BLaER1 treated with 17β-estradiol and CSF1 and Interleukin-3, amounts not matched to agents 10 nM and 100 nM (cell line): ENCODE results near the gene SLC7A5.
"Not testable (repeated sequence)": the region's sequence is repeated elsewhere in the genome, so short reads cannot be mapped to it uniquely, and the experiment has no call there.

Experiments used
- H3K27ac ChIP-seq, 11 experiments: shearing (Covaris generic); formaldehyde crosslinking; 2 replicates each; pipeline ENCODE4 v1.8.1; 2022
- H3K27me3 ChIP-seq, 11 experiments: shearing (Covaris generic); formaldehyde crosslinking; 2 replicates each; pipeline ENCODE4 v1.8.1; 2022
- H3K36me3 ChIP-seq, 11 experiments: shearing (Covaris generic); formaldehyde crosslinking; 2 replicates each; pipeline ENCODE4 v1.8.1; 2022
- H3K4me1 ChIP-seq, 10 experiments: shearing (Covaris generic); formaldehyde crosslinking; 2 replicates each; pipeline ENCODE4 v1.8.1; 2022
- H3K4me2 ChIP-seq, 11 experiments: shearing (Covaris generic); formaldehyde crosslinking; 2 replicates each; pipeline ENCODE4 v1.8.1; 2022
- H3K4me3 ChIP-seq, 10 experiments: shearing (Covaris generic); formaldehyde crosslinking; 2 replicates each; pipeline ENCODE4 v1.8.1; 2022
- H3K9ac ChIP-seq, 11 experiments: shearing (Covaris generic); formaldehyde crosslinking; 2 replicates each; pipeline ENCODE4 v1.8.1; 2022
- H3K9me3 ChIP-seq, 11 experiments: shearing (Covaris generic); formaldehyde crosslinking; replicated peaks in 1 of 11; 2 replicates each; pipeline ENCODE4 v1.8.1; 2022
- H4K20me1 ChIP-seq, 11 experiments: shearing (Covaris generic); formaldehyde crosslinking; 2 replicates each; pipeline ENCODE4 v1.8.1; 2022
- Cebpa-rat ChIP-seq, 11 experiments: shearing (Covaris generic); IDR thresholded peaks; 2 replicates each; pipeline ENCODE4 v1.8.1; 2022

Gene SLC7A5

DNA sequence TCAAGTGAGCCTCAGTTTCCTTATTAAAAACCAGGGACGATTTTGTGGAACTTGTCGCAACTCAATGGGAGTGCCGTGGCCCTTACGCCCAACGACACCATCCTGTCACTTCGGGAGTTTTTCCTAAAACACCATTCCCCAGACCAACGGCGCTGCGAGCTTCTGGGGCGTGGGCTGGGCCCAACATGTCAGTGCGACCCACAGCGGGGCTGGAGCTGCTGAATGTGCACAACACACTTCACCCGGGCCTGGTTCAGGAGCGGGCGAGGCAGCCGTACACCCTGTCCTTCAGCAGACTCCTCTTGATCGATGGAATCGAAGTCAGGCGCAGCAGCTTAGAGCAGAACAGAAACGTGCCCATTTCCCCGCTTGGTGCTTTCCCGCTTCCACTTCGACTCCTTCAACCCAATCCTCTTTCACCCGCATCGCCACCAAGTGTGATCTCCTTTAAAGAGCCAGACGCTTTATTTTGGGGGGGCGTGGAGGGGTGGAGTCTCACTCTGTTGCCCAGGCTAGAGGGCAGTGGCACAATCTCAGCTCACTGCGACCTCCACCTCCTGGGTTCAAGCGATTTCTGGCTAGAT is 13.2 kb upstream of the SLC7A5 start:
- Histone ChIP-seq H3K4me1 (peaks cover 20 to 40% (median 34%) of the 10 kb centered on the region in 10 experiments), H3K9ac (no peak overlapping the region; a peak in 1 of 22 replicates), H3K4me2 (peak overlapping the region in 9 of 11 experiments; percentile 75 to 90 (median 85); a peak in 18 of 22 replicates), H3K9me3 (peaks cover 0 to 9% (median 0%) of the 10 kb centered on the region in 11 experiments; a peak in 9 of 22 replicates), H4K20me1 (no peaks in the 10 kb centered on the region; a peak in 1 of 22 replicates), H3K36me3 (no peaks in the 10 kb centered on the region), H3K27ac (no peak overlapping the region), H3K27me3 (peaks cover 0 to 31% (median 10%) of the 10 kb centered on the region in 11 experiments; a peak in 14 of 22 replicates), H3K4me3 (no peak overlapping the region)
- TF ChIP-seq Cebpa-rat (IDR thresholded peaks at IDR 0.05): no peak

- no peak for TF ChIP-seq Cebpa-rat (IDR thresholded peaks at IDR 0.05)
- Histone ChIP-seq H3K36me3 (no peaks in the 10 kb centered on the region), H3K4me2 (peak overlapping the region; percentile 68 to 90 (median 83)), H3K9me3 (peaks cover 0 to 9% (median 0%) of the 10 kb centered on the region in 11 experiments; a peak in 9 of 22 replicates), H4K20me1 (no peaks in the 10 kb centered on the region; a peak in 1 of 22 replicates), H3K27me3 (peaks cover 0 to 31% (median 10%) of the 10 kb centered on the region in 11 experiments; a peak in 14 of 22 replicates), H3K27ac (peak overlapping the region in 2 of 11 experiments; percentile 15 to 33; a peak in 2 of 22 replicates), H3K4me3 (peak overlapping the region in 6 of 10 experiments; percentile 7 to 45 (median 22); a peak in 5 of 20 replicates), H3K9ac (peak overlapping the region in 7 of 11 experiments; percentile 16 to 54 (median 36); a peak in 11 of 22 replicates), H3K4me1 (peaks cover 16 to 44% (median 36%) of the 10 kb centered on the region in 10 experiments)
These were observed 12.3 kb upstream of the SLC7A5 start for GRCh38 chr16:87881324-87882200.

GRCh38 chr16:87880117-87880696 is 10.9 kb upstream of the SLC7A5 start:
- Histone ChIP-seq H4K20me1 (no peaks in the 10 kb centered on the region; a peak in 1 of 22 replicates), H3K27me3 (peaks cover 0 to 31% (median 10%) of the 10 kb centered on the region in 11 experiments; a peak in 14 of 22 replicates), H3K4me2 (peak overlapping the region in 8 of 11 experiments; percentile 75 to 90 (median 86); a peak in 14 of 22 replicates), H3K9me3 (peaks cover 0 to 9% (median 0%) of the 10 kb centered on the region in 11 experiments; a peak in 9 of 22 replicates), H3K27ac (no peak overlapping the region), H3K4me3 (no peak overlapping the region), H3K9ac (no peak overlapping the region), H3K4me1 (peaks cover 17 to 53% (median 42%) of the 10 kb centered on the region in 10 experiments), H3K36me3 (no peaks in the 10 kb centered on the region)
- no peak for TF ChIP-seq Cebpa-rat (IDR thresholded peaks at IDR 0.05)

DNA sequence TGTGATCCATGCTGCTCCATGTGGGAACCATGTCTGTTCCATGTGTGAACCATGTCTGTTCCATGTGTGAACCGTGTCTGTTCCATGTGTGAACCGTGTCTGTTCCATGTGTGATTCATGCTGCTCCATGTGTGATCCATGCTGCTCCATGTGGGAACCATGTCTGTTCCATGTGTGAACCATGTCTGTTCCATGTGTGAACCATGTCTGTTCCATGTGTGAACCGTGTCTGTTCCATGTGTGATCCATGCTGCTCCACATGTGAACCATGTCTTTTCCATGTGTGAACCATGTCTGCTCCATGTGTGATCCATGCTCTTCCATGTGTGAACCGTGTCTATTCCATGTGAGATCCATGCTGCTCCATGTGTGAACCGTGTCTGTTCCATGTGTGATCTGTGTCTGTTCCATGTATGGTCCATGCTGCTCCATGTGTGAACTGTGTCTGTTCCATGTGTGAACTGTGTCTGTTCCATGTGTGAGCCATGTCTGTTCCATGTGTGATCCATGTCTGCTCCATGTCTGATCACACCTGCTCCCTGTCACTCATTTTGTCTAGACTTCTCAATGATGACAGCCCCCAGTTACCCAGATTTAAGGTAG is 10.2 kb upstream of the SLC7A5 start:
- not testable (repeated sequence) for H3K4me3 ChIP-seq, H3K27ac ChIP-seq, H3K9me3 ChIP-seq, H3K9ac ChIP-seq, H4K20me1 ChIP-seq, H3K36me3 ChIP-seq
- Histone ChIP-seq H3K4me1 (peaks cover 17 to 60% (median 49%) of the 10 kb centered on the region in 10 experiments), H3K27me3 (peaks cover 0 to 31% (median 10%) of the 10 kb centered on the region in 11 experiments; a peak in 14 of 22 replicates), H3K4me2 (peak overlapping the region in 1 of 11 experiments; percentile 88; a peak in 1 of 22 replicates)

DNA sequence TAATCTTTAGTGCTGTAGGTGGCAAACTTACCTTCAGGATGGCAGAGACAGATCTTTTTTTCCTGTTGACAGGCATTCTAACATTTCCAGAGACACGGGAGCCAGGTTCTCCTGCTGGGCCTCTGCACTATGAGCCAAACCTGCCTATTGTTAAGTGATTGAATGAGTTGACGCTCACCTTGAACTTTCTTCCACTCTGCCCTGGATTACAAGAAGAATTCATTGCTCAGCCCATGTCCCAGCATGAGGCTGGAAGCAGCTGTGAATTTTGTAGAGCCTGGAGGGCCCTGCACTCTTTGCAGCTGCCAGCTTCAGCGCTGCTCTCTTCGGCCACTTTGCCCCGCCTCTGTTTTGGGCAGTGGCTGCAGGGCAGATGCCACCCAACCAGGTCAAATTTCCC is 9.4 kb upstream of the SLC7A5 start:
- Histone ChIP-seq H3K9ac (no peak overlapping the region), H3K27ac (no peak overlapping the region), H3K4me3 (no peak overlapping the region), H3K27me3 (peaks cover 0 to 31% (median 10%) of the 10 kb centered on the region in 11 experiments; a peak in 14 of 22 replicates), H3K4me1 (peaks cover 17 to 61% (median 50%) of the 10 kb centered on the region in 10 experiments), H3K36me3 (no peaks in the 10 kb centered on the region), H4K20me1 (no peaks in the 10 kb centered on the region; a peak in 1 of 22 replicates), H3K9me3 (peaks cover 0 to 9% (median 0%) of the 10 kb centered on the region in 11 experiments; a peak in 9 of 22 replicates), H3K4me2 (no peak overlapping the region)
- TF ChIP-seq Cebpa-rat (IDR thresholded peaks at IDR 0.05): no peak

GRCh38 chr16:87877942-87878507 is 8.7 kb upstream of the SLC7A5 start:
- Histone ChIP-seq H3K27ac (no peak overlapping the region), H3K4me3 (no peak overlapping the region), H4K20me1 (no peaks in the 10 kb centered on the region; a peak in 1 of 22 replicates)

GRCh38 chr16:87874639-87875427 is 5.5 kb upstream of the SLC7A5 start:
- no peaks in the 10 kb centered on the region for H3K36me3 ChIP-seq
- H3K9me3 ChIP-seq: peaks cover 0 to 9% (median 0%) of the 10 kb centered on the region in 11 experiments; a peak in 9 of 22 replicates
- no peak overlapping the region for H3K4me3 ChIP-seq
- H3K9ac ChIP-seq: no peak overlapping the region; a peak in 2 of 22 replicates
- TF ChIP-seq Cebpa-rat (IDR thresholded peaks at IDR 0.05): peak in 1 of 11 experiments; percentile 24; a peak in 1 of 22 replicates
- peak overlapping the region in 9 of 11 experiments; percentile 13 to 49 (median 35); a peak in 13 of 22 replicates for H3K4me2 ChIP-seq
- H3K4me1 ChIP-seq: peaks cover 17 to 62% (median 47%) of the 10 kb centered on the region in 10 experiments
- no peaks in the 10 kb centered on the region for H4K20me1 ChIP-seq
- no peak overlapping the region; a peak in 1 of 22 replicates for H3K27ac ChIP-seq
- H3K27me3 ChIP-seq: peaks cover 0 to under 1% (median 0%) of the 10 kb centered on the region in 11 experiments; a peak in 1 of 22 replicates

More at GRCh38 chr16:87877942-87878507, 8.7 kb upstream of the SLC7A5 start:
- Histone ChIP-seq H3K36me3 (no peaks in the 10 kb centered on the region), H3K4me1 (peaks cover 17 to 64% (median 48%) of the 10 kb centered on the region in 10 experiments), H3K4me2 (no peak overlapping the region), H3K27me3 (peaks cover 0 to 31% (median 10%) of the 10 kb centered on the region in 11 experiments; a peak in 14 of 22 replicates), H3K9me3 (peaks cover 0 to 9% (median 0%) of the 10 kb centered on the region in 11 experiments; a peak in 9 of 22 replicates), H3K9ac (no peak overlapping the region)
- no peak for TF ChIP-seq Cebpa-rat (IDR thresholded peaks at IDR 0.05)

GRCh38 chr16:87870418-87871291 is 1.3 kb upstream of the SLC7A5 start:
- H4K20me1 ChIP-seq: peaks cover 22 to 36% (median 36%) of the 10 kb centered on the region in 11 experiments; a peak in 21 of 22 replicates
- peak overlapping the region in 10 of 11 experiments; percentile 60 to 95 (median 79); a peak in 20 of 22 replicates for H3K27ac ChIP-seq
- H3K9me3 ChIP-seq, H3K27me3 ChIP-seq: not testable (repeated sequence)
- H3K4me2 ChIP-seq: peak overlapping the region; percentile 65 to 100 (median 89)
- H3K9ac ChIP-seq: peak overlapping the region in 10 of 11 experiments; percentile 13 to 98 (median 64); a peak in 18 of 22 replicates
- peaks cover 0 to 24% (median 7%) of the 10 kb centered on the region in 11 experiments; a peak in 14 of 22 replicates for H3K36me3 ChIP-seq
- peak overlapping the region in 1 of 10 experiments; percentile 41; a peak in 1 of 20 replicates for H3K4me3 ChIP-seq
- H3K4me1 ChIP-seq: peaks cover 42 to 65% (median 56%) of the 10 kb centered on the region in 10 experiments

GRCh38 chr16:87869879-87870417 is 641 bp upstream of the SLC7A5 start:
- Histone ChIP-seq H4K20me1 (peaks cover 28 to 43% (median 43%) of the 10 kb centered on the region in 11 experiments; a peak in 21 of 22 replicates), H3K36me3 (peaks cover 0 to 31% (median 14%) of the 10 kb centered on the region in 11 experiments; a peak in 15 of 22 replicates), H3K9ac (peak overlapping the region in 7 of 11 experiments; percentile 49 to 98 (median 84); a peak in 4 of 22 replicates), H3K4me2 (peak overlapping the region; percentile 50 to 100 (median 84); a peak in 21 of 22 replicates), H3K27ac (peak overlapping the region in 8 of 11 experiments; percentile 73 to 95 (median 81); a peak in 17 of 22 replicates), H3K4me1 (peaks cover 49 to 65% (median 56%) of the 10 kb centered on the region in 10 experiments)
- not testable (repeated sequence) for H3K27me3 ChIP-seq, H3K9me3 ChIP-seq, H3K4me3 ChIP-seq
